HG03442 (cell line): ENCODE measurements around the gene C1QL2.

Experiments
- ATAC-seq: cut with Tn5 transposase; IDR thresholded peaks from one replicate; pipeline ENCODE4 v1.9.1; 2021; ENCODE audit warnings: mild to moderate bottlenecking, moderate library complexity; ENCODE audit not compliant: unreplicated experiment

C1QL2 gene

DNA sequence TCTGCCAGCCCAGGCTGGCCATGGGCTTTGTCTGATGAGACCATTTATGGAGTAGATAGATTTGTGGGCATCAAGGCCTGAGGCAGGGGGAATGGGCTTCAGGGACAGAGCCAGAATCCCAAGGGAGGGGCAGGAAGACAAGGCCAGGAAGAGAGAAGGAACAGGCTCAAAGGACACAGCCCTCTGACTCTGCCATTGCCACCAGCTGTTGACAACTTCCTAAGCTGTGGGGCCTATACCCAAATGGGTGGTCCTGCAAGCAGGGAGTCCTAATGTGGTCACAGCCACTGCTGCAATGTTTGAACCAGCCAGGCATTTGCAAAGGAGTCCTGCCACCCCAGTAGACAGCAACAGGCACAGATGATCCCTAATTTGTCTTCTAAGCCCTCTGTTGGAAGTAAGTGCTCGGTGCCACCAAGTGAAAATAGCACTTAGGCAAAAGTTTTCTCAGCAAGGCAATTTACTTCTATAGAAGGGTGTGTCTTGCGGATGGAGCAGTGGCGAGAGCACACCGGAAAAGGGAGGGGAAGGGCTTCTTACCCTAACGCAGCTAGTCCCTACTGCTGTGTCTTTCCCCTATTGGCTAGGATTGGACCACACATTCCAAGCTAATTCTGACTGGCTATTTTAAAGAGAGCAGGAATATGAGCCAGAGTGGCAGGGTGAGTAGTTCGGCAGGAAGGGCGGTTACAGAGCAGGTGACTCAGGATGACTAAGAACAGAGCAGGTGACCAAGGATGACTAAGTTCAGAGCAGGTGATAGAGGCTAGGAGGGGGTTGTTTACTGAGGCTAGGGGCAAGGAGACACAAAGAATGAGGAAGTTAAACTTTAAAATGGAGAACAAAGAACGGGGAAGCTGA, 47.2 kb downstream of the C1QL2 start:
- ATAC-seq = no peak

GRCh38 chr2:119109866-119110265, 48.7 kb downstream of the C1QL2 start:
- no peak for ATAC-seq

DNA sequence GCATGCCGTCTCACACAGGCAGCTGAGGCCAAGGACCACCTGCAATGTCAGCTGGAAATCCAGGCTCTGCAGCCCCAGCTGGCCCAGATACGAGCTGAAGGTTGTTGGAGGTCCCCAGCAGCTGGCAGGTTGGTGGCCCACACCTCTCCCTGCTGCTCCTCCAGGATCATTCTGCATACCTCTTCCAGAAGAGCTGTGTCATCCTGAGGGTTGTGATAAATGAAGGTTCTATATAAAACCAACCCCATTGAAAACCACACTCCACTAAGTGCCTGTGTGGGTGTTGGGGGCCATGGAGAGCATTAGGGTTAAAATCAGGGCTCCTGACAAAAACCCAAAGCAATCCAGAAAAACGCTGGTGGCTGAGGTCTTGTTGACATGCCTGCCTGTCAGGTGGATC, 50.4 kb downstream of the C1QL2 start:
- ATAC-seq = no peak

- no peak for ATAC-seq
Measured at GRCh38 chr2:119106301-119106897, 52.2 kb downstream of the C1QL2 start.
